Endometrial microvascular endothelial cells (primary cell): Measurements from ENCODE around the gene CACNA1D. TPM values are rescaled to one million over a fixed set of nuclear protein-coding genes. Genes with fewer than 3 reads are reported as not detected.
"Not testable (repeated sequence)": the region's sequence is repeated elsewhere in the genome, so short reads cannot be mapped to it uniquely, and the experiment has no call there.

Experiments
- in situ Hi-C: cut with HindIII; loops from 2 replicates; pipeline ENCODE4 v1.10.0; 2017; ENCODE audit warnings: low sequenced_read_pairs, low pct_unique_long_range_greater_than_20kb; ENCODE audit errors: inconsistent ontology term
- total RNA-seq: library from RNA; depleted of rRNA; stranded (reverse); fragments of >200 nt; gene quantifications from one replicate; pipeline ENCODE4 v1.2.3, GENCODE V29; 2015; ENCODE audit errors: inconsistent ontology term

Gene CACNA1D
- not detected for total RNA-seq

GRCh38 chr3:53493963-53494791, at the start of gene CACNA1D:
CACNA1D (plus strand) TSS chr3:53494611; CDS start chr3:53495167, 556 bp downstream.
- in situ Hi-C loops: no loop called here

- in situ Hi-C loops: no loop called here
These were observed 37.3 kb upstream of the CACNA1D start for GRCh38 chr3:53457068-53457467.

- in situ Hi-C loops: no loop called here
These were observed 34.1 kb upstream of the CACNA1D start for GRCh38 chr3:53460326-53460725.

- in situ Hi-C loops: no loop called here
These were observed 30.0 kb upstream of the CACNA1D start for GRCh38 chr3:53464424-53464823.

GRCh38 chr3:53469758-53470157, 24.7 kb upstream of the CACNA1D start:
- in situ Hi-C loops: not testable (repeated sequence)

GRCh38 chr3:53473422-53473821, 21.0 kb upstream of the CACNA1D start:
- in situ Hi-C loops: no loop called here

GRCh38 chr3:53476372-53476771, 18.0 kb upstream of the CACNA1D start:
- in situ Hi-C loops: not testable (repeated sequence)

- in situ Hi-C loops: not testable (repeated sequence)
These were observed 16.7 kb upstream of the CACNA1D start for GRCh38 chr3:53477689-53478088.

GRCh38 chr3:53478166-53478830, 16.1 kb upstream of the CACNA1D start:
- in situ Hi-C loops: no loop called here

- in situ Hi-C loops: no loop called here
These were observed 15.3 kb upstream of the CACNA1D start for GRCh38 chr3:53478921-53479664.

GRCh38 chr3:53482227-53482626, 12.2 kb upstream of the CACNA1D start:
- in situ Hi-C loops: no loop called here

- in situ Hi-C loops: no loop called here
These were observed 10.6 kb upstream of the CACNA1D start for GRCh38 chr3:53483821-53484220.

GRCh38 chr3:53484984-53485383, 9.4 kb upstream of the CACNA1D start:
- in situ Hi-C loops: no loop called here

- in situ Hi-C loops: no loop called here
These were observed 8.6 kb upstream of the CACNA1D start for GRCh38 chr3:53485675-53486403.

GRCh38 chr3:53486961-53487654, 7.3 kb upstream of the CACNA1D start:
- in situ Hi-C loops: no loop called here

GRCh38 chr3:53489386-53489785, 5.0 kb upstream of the CACNA1D start:
- in situ Hi-C loops: no loop called here

- in situ Hi-C loops: no loop called here
These were observed 4.5 kb upstream of the CACNA1D start for GRCh38 chr3:53489787-53490458.

GRCh38 chr3:53490459-53490968, 3.9 kb upstream of the CACNA1D start:
- in situ Hi-C loops: no loop called here
